Spinal cord (tissue), 10 donors: ENCODE results near the gene LY6G6F. TPM values are rescaled to one million over a fixed set of nuclear protein-coding genes. Genes with fewer than 3 reads are reported as not detected.

ENCODE experiments used
- DNase-seq, 6 donors: peaks; one replicate each; pipeline versions ENCODE4 v3.0.0 to v3.0.0-alpha.2; 2013 to 2015; ENCODE audit warnings: low spot score in 6 of 6, low read depth in 4 of 6
- H3K27ac ChIP-seq: one replicate; pipeline ENCODE4 v1.5.1; 2013; ENCODE audit warnings: low read depth, low read length, control low read depth
- H3K27me3 ChIP-seq: one replicate; pipeline ENCODE4 v1.6.1; 2013; ENCODE audit warnings: low read length; ENCODE audit not compliant: control insufficient read depth, insufficient read depth
- H3K36me3 ChIP-seq: one replicate; pipeline ENCODE4 v1.6.1; 2013; ENCODE audit warnings: low read length; ENCODE audit not compliant: control insufficient read depth, insufficient read depth
- H3K4me1 ChIP-seq: one replicate; pipeline ENCODE4 v1.6.1; 2013; ENCODE audit warnings: low read length; ENCODE audit not compliant: control insufficient read depth, insufficient read depth
- H3K4me3 ChIP-seq: one replicate; pipeline ENCODE4 v1.5.1; 2013; ENCODE audit warnings: low read depth, low read length, control low read depth
- H3K9me3 ChIP-seq: one replicate; pipeline ENCODE4 v1.6.1; 2013; ENCODE audit warnings: low read length; ENCODE audit not compliant: control insufficient read depth, insufficient read depth
- WGBS: methylation state at CpG from one replicate; pipeline ENCODE4 v1.1.5; 2013; ENCODE audit warnings: missing lambda C conversion rate; ENCODE audit not compliant: insufficient coverage; 5-methylcytosine and 5-hydroxymethylcytosine counted together
- polyA plus RNA-seq, 2 donors: library from polyadenylated mRNA; unstranded; fragments of 120-200 nt; gene quantifications; one replicate each; pipeline ENCODE4 v1.2.1, GENCODE V29; 2013; ENCODE audit not compliant: insufficient read length in 2 of 2
- total RNA-seq, 2 donors: library from RNA; depleted of rRNA in 1 of 2; stranded (reverse); fragments of 120-200 nt in 1 of 2; fragments of >200 nt in 1 of 2; gene quantifications; one replicate each; pipeline versions ENCODE4 v1.2.3 to v1.2.4, GENCODE V29; 2013 to 2014
- donor health status: healthy.

Gene LY6G6F
- total and polyA plus RNA-seq, 4 donors = 0.27 to 0.30 TPM; not detected in 2

DNA sequence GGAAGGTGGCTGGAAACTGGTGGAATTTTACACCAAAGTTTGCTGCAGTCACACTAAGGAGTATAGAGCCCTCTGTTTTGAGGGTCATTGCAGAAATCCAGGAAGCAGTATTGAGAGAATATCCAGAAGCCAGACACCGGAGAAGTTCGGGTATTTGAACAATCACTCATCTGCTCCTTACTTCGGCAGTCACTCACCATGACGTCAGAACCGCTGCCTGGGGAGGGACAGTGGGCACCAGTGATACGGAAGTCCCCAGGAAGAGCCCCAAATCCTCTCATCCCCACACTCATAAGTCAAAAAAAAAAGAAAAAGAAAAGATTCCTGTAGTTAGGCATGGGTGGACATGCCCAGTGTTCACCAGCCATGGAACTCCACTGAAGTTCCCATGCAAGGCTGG, 29.8 kb upstream of the LY6G6F start:
- Histone ChIP-seq H3K9me3 (no peaks in the 10 kb centered on the region), H3K36me3 (peaks cover 26% of the 10 kb centered on the region), H3K27ac (no peak overlapping the region), H3K4me1 (peaks cover 18% of the 10 kb centered on the region), H3K4me3 (no peak overlapping the region), H3K27me3 (no peaks in the 10 kb centered on the region)
- 77% methylated on average over 3 of the region's 6 CpGs for WGBS
- DNase-seq = no peak

DNA sequence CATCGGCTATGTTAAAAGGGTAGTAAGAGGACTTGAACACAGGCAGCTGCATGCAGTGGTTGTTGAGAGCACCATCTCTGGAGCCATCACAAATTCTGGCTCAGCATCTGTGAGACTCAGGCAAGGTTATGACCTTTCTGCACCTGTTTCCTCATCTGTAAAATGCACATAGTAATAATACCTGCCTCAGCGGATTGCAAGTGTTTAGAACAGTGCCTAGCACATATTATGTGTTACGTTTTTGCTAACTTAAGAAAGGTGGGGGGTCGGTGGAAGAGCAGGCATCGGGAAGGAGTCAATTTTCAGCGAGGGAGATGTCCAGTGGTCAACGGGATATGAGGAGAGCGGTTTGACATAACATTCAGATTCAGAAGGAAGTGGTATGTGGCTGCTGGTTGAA, 28.7 kb upstream of the LY6G6F start:
- DNase-seq = no peak
- no peak overlapping the region for H3K4me3 ChIP-seq
- peaks cover 29% of the 10 kb centered on the region for H3K4me1 ChIP-seq
- WGBS = 74% methylated on average over 7 of the region's 8 CpGs
- H3K9me3 ChIP-seq = no peaks in the 10 kb centered on the region
- peaks cover 15% of the 10 kb centered on the region for H3K36me3 ChIP-seq
- no peaks in the 10 kb centered on the region for H3K27me3 ChIP-seq
- H3K27ac ChIP-seq = no peak overlapping the region

DNA sequence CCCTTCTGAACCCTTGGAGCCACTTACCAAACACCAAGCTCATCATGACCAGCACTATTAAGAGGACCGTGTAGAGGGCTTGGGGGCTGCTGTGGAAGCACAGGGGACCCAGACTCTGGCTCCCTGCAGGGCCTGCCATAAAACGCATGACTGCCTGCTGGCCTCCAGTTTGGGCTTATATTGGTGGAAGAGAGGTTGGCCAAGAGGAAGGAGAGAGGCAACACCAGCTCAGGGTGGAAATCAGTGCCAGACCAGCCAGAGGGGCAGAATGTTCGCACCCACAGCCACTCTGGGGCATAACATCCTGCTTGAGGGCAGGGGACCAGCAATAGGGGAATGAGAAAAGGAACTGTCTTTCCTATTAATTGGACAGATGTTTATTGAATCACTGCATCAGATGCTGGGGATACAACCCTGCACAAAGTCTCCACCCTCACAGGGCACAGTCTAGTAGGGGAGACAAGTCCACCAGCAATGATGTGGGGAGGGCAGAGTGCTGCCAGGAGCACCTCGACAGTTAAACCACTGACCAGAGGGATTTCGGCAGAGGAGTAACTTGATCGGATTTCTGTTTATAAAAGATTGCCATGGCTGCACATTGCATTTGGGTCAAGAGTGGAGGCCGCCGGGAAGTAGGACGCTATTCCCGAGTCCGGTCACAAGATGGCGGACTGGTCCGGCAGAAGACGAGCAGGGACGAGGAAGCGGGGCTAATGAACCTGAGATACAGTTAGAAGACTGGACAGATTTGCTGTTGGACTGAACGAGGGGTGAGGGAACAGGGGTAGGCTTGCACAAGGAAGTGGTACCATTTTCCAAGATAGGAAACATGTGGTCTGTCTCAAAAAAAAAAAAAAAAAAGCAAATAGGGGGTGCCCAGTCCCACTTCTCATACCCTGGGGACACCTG, 26.2 kb upstream of the LY6G6F start, which contains the start of gene LY6G5C:
Gene LY6G5C, minus strand, starts transcription at position 842 of the 909 bp plus-strand sequence. Its CDS starts 694 bp downstream, at position 148.
- Histone ChIP-seq H3K27ac (peak within 1 kb of the TSS; percentile 86), H3K4me1 (peaks cover 39% of the 10 kb centered on the region)
- 7% methylated on average over 16 of the region's 17 CpGs for WGBS

DNA sequence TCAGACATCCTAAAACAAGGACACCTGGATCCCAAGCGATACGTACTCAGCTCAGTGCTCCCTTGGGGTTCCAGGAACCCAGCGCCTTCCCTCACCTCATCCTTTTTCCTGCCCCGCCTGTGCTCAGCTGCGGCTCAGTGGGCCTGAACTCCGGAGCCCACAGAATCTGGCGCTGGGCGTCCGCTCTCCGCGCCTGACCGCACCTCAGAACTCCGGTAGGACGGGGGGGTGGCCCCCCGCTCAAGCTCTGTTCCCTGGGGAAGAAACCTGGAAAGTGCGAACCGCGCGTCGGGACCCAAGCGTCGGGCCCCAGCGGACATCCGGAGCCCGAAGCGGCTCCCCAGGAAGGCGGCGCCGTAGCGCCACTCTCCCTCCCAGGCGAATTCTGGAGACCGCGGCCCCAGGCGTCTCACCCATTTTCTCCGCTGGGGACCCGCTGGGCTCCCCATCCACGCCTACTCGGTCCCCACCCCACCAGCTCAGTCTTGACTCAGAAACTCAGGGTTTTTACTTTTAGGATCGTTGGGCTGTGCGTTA, 25.5 kb upstream of the LY6G6F start:
- H3K27me3 ChIP-seq = no peaks in the 10 kb centered on the region
- WGBS = 2% methylated on average over 36 of the region's 40 CpGs
- peaks cover 39% of the 10 kb centered on the region for H3K4me1 ChIP-seq
- peaks cover 23% of the 10 kb centered on the region for H3K36me3 ChIP-seq
- peak overlapping the region; percentile 66 for H3K4me3 ChIP-seq
- peak in 2 of 6 donors; percentile 30 to 61 for DNase-seq
- H3K27ac ChIP-seq = peak overlapping the region; percentile 86
- H3K9me3 ChIP-seq = no peaks in the 10 kb centered on the region

More for the DNA sequence above, 26.2 kb upstream of the LY6G6F start, which contains the start of gene LY6G5C:
- Histone ChIP-seq H3K36me3 (peaks cover 16% of the 10 kb centered on the region), H3K27me3 (no peaks in the 10 kb centered on the region), H3K4me3 (peak within 1 kb of the TSS; percentile 66), H3K9me3 (no peaks in the 10 kb centered on the region)
- peak in 3 of 6 donors; percentile 48 to 92 (median 90) for DNase-seq

DNA sequence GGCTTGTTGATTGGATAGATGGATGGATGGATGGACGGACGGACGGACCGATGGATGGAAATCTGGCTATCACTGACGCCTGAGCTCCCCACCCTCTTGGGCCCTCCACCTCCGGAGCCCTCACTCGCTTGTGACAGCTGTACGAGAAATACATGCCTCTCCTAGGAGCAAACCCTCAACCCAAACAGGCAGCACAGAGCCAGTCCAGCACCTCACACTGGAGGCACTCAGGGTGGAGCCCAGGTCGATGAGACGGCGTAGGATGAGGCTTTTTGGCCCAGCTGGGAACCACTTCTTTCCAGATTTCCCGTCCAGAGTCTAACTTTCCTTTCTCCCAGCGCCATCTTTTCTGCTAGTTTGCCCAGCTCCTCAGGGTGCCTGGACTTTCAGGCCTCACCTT, 23.1 kb upstream of the LY6G6F start:
- Histone ChIP-seq H3K4me3 (peak overlapping the region; percentile 47), H3K36me3 (peaks cover 47% of the 10 kb centered on the region), H3K27ac (peak overlapping the region; percentile 86), H3K4me1 (peaks cover 39% of the 10 kb centered on the region), H3K27me3 (no peaks in the 10 kb centered on the region), H3K9me3 (no peaks in the 10 kb centered on the region)
- WGBS = 41% methylated on average over 7 of the region's 13 CpGs
- peak in 2 of 6 donors; percentile 23 to 54 for DNase-seq

DNA sequence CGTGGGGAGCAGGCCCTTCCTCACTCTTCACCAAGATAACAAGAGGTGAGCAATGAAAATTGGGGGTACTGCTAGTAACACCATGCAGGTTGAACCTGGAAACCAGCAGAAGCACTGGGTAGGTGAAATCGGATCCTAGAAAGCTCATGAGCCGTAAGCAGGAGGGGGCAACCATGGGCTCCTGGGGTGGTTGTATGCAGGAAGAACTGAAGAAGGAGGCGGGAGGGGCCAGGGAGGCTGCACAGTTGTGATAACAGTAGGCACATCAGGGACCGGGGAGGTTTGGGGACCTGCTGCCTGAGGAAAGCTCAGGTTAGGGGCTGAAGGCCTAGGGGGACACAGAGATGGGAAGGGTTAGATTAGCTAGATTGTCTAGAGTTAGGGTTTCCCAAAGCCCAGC, 20.2 kb upstream of the LY6G6F start:
- Histone ChIP-seq H3K36me3 (peaks cover 71% of the 10 kb centered on the region), H3K27ac (no peak overlapping the region), H3K9me3 (no peaks in the 10 kb centered on the region), H3K4me3 (no peak overlapping the region), H3K4me1 (peaks cover 24% of the 10 kb centered on the region), H3K27me3 (no peaks in the 10 kb centered on the region)
- 83% methylated on average over 4 of the region's 5 CpGs for WGBS
- no peak for DNase-seq

DNA sequence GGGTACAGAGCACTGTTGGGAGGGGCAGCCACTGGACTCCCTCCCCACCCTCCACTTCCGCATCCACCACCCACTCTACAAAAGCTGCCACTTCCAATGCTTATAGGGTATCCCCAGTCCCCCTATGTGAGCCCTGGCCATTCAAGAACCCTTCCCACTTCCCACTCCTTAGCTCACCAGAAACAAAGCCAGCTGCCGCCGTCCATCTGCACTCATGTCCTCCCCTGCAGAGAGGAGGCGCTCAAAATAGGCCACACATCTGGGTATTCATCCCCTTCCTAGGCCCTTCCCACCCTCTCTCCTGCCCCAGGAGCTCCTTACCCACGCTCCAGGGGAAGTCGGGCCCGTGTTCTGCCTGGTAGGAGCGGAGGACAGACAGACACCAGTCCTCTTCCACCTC, 19.3 kb upstream of the LY6G6F start:
- DNase-seq = no peak
- 73% methylated on average over 5 of the region's 8 CpGs for WGBS
- no peak overlapping the region for H3K27ac ChIP-seq

DNA sequence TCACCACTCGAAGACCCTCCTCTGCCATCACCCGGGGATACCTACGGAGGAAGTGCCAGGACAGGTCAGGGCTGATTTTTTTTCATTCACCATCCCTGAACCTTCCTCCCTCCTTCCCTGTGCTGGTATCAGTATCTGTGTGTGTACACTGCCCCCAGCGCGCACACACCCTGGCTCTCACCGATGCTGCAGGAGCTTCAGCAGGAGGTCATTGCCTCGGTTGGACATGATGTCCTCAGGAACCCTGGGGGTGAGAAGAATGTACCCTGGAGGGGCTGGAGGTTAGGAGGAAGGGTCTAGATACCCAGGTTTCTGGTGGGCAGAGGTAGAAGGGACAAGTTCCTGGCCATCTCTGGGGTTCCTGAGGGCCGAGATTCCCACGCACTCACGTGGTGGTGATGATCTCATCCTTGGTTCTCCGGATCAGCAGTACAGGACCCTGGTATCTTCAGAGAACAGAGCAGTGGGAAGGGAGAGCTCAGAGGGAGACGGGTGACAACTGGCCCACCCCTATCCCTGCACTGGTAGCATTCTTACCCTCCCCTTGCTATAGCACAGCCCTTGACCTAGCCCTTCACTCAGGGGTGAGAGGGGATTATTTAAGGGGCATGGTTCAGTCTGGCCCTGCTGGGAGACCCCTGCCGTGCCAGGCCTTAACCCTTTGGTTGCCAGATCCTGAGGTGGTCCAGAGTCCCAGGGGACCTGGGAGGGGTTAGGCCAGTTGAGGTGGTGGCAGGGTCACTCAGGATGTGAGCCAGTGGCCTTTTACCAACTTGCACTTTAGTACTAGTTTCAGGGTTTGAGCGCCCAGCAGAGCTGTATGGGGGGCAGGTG, 18.6 kb upstream of the LY6G6F start:
- DNase-seq = no peak
- Histone ChIP-seq H3K4me3 (no peak overlapping the region), H3K27ac (no peak overlapping the region), H3K4me1 (peaks cover 8% of the 10 kb centered on the region), H3K36me3 (peaks cover 84% of the 10 kb centered on the region), H3K9me3 (no peaks in the 10 kb centered on the region), H3K27me3 (no peaks in the 10 kb centered on the region)
- WGBS = 85% methylated on average over 9 of the region's 14 CpGs

More for the DNA sequence above, 19.3 kb upstream of the LY6G6F start:
- peaks cover 77% of the 10 kb centered on the region for H3K36me3 ChIP-seq
- H3K4me1 ChIP-seq = peaks cover 16% of the 10 kb centered on the region
- no peaks in the 10 kb centered on the region for H3K27me3 ChIP-seq
- H3K4me3 ChIP-seq = no peak overlapping the region
- H3K9me3 ChIP-seq = no peaks in the 10 kb centered on the region
